Measurements from ENCODE around the gene TEC.
A peak's percentile ranks its signal among the peaks of the same experiment; 100 is the strongest.
"Not testable (repeated sequence)": the region's sequence is repeated elsewhere in the genome, so short reads cannot be mapped to it uniquely, and the experiment has no call there.

The TEC gene
- total RNA-seq = 1.6 to 3.6 reads per million in 2 experiments

DNA sequence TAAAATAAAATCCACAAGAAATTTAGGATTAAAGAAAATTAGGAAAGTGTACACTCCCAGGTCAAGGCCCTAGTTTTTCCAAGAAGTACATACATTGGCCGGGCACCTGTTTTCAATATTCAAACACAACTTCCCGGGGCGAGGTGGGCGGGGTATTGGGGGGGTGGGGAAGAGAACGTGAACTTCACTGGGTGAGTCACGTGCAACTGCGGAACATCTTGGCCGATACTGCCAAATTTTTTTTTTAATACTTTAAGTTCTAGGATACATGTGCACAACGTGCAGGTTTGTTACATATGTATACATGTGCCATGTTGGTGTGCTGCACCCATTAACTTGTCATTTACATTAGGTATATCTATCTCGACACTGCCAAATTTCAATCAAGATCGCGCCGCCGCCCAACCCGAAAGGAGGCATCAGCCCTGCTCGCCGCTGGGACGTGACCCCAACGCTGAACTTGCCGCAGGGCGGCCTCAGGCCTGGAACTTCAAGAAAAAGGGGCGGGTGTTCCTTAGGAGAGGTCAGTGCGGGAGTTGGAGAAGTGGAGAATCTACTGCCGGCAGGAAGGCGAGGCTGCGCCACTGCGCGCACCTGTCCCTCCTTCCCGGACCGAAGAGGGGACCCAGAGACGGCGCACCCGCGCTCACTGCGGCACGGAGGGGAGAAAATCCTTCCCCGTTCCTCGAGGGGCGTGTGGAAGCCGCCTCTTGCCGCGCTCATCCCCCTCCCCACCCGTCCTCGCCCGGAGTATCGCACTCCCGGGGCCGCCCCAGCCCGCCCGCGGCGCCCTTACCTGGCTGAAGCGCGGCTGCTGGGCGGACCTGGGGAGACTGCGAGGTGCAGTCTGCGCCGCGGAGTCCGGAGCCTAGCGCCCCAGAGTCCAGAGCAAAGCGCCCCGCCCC is at the start of gene TEC:
Gene TEC (minus strand): TSS at position 883 of the 905 bp plus-strand sequence. CDS start 41,224 bp downstream, outside the sequence.
- peak; percentile 6 for DNase-seq (ENCODE audit: low read depth)

- no peak for DNase-seq (ENCODE audit: low read depth)
These were observed 46.3 kb upstream of the TEC start for GRCh38 chr4:48315728-48316630.

DNA sequence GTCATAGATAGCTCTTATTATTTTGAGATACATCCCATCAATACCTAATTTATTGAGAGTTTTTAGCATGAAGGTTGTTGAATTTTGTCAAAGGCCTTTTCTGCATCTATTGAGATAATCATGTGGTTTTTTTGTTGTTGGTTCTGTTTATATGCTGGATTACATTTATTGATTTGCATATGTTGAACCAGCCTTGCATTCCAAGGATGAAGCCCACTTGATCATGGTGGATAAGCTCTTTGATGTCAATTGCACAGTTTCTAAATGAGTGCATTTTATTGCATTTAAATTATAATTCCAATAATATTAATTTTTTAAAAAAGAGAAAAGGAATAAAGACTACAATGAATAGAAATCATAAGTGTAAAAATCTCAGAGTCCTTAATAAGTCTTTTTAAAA is 45.1 kb upstream of the TEC start:
- DNase-seq (ENCODE audit: low read depth) = not testable (repeated sequence)

- no peak for DNase-seq (ENCODE audit: low read depth)
These were observed 42.3 kb upstream of the TEC start for GRCh38 chr4:48311896-48312295.

GRCh38 chr4:48308901-48309300 is 39.3 kb upstream of the TEC start:
- DNase-seq (ENCODE audit: low read depth) = no peak

DNA sequence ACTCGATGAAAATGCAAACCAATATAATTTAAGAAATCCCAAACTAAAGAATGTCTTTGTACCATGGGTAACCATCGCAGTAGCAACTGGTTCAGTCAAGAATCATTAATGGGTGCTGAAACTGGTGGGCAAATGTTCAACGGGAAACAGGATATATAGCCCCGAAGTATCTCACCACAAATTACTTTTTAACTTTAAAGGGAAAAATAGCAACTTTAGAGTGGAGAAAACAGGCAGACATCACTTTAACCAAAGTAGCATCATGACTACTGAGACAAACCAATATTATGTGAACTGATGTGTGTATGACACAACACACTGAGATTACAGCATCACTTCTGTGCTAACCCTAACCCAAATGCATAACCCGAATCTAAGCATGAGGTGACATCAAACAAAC is 37.9 kb upstream of the TEC start:
- DNase-seq (ENCODE audit: low read depth) = no peak

DNA sequence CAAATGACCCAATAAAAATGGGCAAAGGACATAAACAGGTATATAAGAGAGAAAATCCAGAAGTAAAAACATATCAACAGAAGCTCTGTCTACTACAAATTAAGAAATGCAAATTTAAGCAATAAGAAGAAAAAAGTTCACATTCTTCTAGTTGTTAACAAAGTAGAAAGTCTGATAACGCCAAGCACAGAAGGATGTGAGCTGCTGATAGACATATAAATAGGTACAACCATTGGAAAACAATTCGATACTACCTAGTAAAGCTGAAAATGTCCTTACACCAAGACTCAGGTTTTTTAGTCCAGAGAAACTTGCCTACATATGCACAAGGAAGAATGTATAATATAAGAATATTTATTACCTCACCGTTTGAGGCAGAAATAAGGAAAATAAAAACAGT is 35.9 kb upstream of the TEC start:
- DNase-seq (ENCODE audit: low read depth) = no peak

DNA sequence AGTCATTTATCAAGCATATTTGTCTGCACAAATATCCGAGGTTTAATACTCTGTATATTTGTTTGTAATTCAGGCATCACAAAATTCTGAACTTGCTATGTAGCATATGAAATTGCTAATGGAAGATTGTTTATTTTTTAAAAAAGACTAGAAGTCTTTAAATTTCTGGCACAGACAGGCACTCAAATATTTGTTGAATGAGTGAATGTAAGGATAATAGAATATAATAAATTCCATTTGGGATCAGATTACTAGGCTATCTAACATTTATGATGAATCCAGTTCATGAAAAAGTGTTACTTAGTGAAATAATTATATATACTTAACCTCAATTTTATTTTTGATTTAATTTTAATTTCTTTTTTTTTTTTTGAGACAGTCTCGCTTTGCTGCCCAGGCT is 30.4 kb upstream of the TEC start:
- DNase-seq (ENCODE audit: low read depth) = no peak

GRCh38 chr4:48299560-48299959 is 29.9 kb upstream of the TEC start:
- no peak for DNase-seq (ENCODE audit: low read depth)

DNA sequence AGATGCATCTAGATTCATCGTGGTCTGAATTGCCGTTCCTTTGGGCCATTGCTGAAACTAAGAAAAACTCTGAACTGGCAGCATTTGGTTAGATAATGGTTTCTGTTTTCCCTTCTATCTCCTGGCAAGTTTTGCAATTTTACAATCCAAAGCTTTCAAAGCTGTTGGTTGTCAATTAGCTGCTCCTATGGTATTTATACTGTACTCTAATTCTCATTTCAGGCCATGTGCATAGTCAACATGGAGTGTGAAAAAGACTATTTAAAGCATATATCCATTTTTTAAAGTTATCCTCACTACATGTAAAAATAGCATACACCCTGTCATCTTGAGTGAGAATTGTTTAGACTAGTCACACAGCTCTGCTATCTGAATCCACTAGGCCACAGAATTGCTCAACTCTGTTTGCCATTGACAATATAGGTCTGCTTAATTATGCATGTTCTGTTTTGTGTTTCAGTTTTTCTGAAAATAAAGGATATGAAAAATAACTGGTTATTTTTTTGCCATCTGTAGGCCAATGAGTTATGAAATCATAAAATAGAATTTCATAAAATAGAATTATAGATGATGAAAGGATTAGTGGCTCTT is 27.7 kb upstream of the TEC start:
- DNase-seq (ENCODE audit: low read depth) = no peak

- no peak for DNase-seq (ENCODE audit: low read depth)
These were observed 26.7 kb upstream of the TEC start for GRCh38 chr4:48296365-48296764.

DNA sequence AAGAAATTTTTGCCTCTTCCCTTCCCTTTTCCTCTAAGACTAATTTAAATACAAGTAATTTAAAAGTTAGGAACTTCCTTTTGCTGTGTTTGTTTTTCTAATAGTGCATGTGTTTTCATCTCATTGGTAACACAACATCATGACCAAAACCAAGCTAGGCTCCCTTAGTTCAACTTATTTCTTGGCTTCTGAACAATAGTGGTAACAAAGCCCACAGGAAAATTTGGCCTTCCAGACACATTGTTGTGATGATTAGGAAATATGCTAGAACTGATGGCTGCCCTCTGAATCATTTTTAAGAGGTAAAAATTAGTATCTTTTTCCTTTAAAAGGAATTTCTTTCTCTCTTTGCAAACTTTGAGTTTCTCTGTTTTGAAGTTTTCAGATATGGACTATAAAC is 25.5 kb upstream of the TEC start:
- no peak for DNase-seq (ENCODE audit: low read depth)

- not testable (repeated sequence) for DNase-seq (ENCODE audit: low read depth)
These were observed 22.7 kb upstream of the TEC start for GRCh38 chr4:48292218-48292790.

GRCh38 chr4:48290146-48290772 is 20.6 kb upstream of the TEC start:
- DNase-seq (ENCODE audit: low read depth) = no peak

GRCh38 chr4:48286060-48286459 is 16.4 kb upstream of the TEC start:
- DNase-seq (ENCODE audit: low read depth) = not testable (repeated sequence)

DNA sequence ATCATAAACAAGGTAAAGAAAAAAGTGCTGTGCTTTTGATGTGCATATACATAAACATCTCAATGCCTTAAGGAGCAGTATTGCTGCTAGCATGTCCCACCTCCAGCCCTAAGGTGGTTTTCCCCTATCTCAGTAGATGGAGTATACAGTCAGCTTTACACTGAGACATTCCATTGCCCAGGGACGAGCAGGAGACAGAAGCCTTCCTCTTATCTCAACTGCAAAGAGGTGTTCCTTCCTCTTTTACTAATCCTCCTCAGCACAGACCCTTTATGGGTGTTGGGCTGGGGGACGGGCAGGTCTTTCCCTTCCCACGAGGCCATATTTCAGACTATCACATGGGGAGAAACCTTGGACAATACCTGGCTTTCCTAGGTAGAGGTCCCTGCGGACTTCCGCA is 16.0 kb upstream of the TEC start:
- not testable (repeated sequence) for DNase-seq (ENCODE audit: low read depth)

GRCh38 chr4:48275686-48276085 is 6.0 kb upstream of the TEC start:
- no peak for DNase-seq (ENCODE audit: low read depth)

- no peak for DNase-seq (ENCODE audit: low read depth)
These were observed 5.6 kb upstream of the TEC start for GRCh38 chr4:48275247-48275646.

- no peak for DNase-seq (ENCODE audit: low read depth)
These were observed 2.0 kb upstream of the TEC start for GRCh38 chr4:48271626-48272025.

DNA sequence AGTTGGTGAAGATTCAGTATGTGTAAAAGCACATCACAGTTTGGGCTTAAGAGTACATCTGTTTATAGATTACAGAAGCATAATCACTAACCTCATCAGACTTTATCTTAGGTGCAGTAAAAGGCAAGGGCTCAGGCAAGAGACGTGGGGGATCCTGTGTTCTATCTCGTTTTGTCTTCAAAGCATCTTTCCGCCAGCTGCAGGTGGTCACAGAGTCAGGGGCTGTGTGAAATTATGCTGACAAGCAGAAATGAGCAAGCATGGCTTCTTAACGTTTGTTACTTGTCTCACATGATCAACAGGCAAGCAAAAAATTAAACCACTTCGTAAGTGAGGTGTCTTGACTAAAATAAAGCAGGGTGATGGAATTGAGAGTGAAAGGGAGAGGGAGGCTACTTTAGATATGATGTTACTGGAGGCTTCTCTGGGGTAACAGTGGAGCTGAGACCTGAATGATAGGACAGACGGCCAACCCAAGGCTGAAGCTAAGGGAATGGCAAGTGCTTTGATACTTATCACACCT is 1.4 kb upstream of the TEC start:
- no peak for DNase-seq (ENCODE audit: low read depth)

- DNase-seq (ENCODE audit: low read depth) = no peak
These were observed 872 bp upstream of the TEC start for GRCh38 chr4:48270523-48270897.
